A549 (cell line): Measurements from ENCODE around the gene ZNF865. TPM values are rescaled to one million over a fixed set of nuclear protein-coding genes. Genes with fewer than 3 reads are reported as not detected.

Experiments
- ATAC-seq, 2 experiments: fragments of 200-7000 bp in 1 of 2; fragments of >200 bp in 1 of 2; cut with Nextera tagmentation in 1 of 2; cut with Tn5 transposase in 1 of 2; 3 replicates each; pipeline versions ENCODE4 v1.8.0 to v1.9.1; 2018 to 2020; ENCODE audit warnings: mild to moderate bottlenecking in 1 of 2, moderate library complexity in 1 of 2
- CTCF ChIA-PET: fragments of 300-600 bp; sonication (Branson Sonifier 250); formaldehyde crosslinking; extraction: SDS; loops from one replicate; lab custom pipeline; 2021; ENCODE audit warnings: antibody characterized with exemption, inconsistent platforms; lab: Yijun Ruan, JAX
- POLR2A ChIA-PET: fragments of 350-600 bp; formaldehyde crosslinking; extraction: SDS; loops from one replicate; lab custom pipeline; 2021; ENCODE audit warnings: antibody characterized with exemption, inconsistent platforms; lab: Yijun Ruan, JAX
- DNase-seq, 2 experiments: peaks; one replicate each; pipeline versions ENCODE4 v3.0.0 to v3.0.0-alpha.2; 2011 to 2016; ENCODE audit warnings: low read depth in 1 of 2, low spot score in 1 of 2
- FAIRE-seq: peaks from 2 replicates; lab custom pipeline; 2011; peaks lifted over from hg19 to GRCh38; lab: Jason Lieb, UNC
- H3K27ac ChIP-seq, 2 experiments: fragments of >200 bp; sonication (Bioruptor Twin); formaldehyde crosslinking; 3 replicates each; pipeline ENCODE4 v1.5.1; 2016 to 2017
- H3K4me1 ChIP-seq: fragments of >200 bp; sonication (Bioruptor Twin); formaldehyde crosslinking; 3 replicates; pipeline ENCODE4 v1.6.1; 2016
- H3K4me2 ChIP-seq: fragments of >200 bp; sonication (Bioruptor Twin); formaldehyde crosslinking; 3 replicates; pipeline ENCODE4 v1.6.1; 2016
- H3K4me3 ChIP-seq: fragments of >200 bp; sonication (Bioruptor Twin); formaldehyde crosslinking; 3 replicates; pipeline ENCODE4 v1.5.1; 2016
- H3K9me3 ChIP-seq: fragments of >200 bp; sonication (Bioruptor Twin); formaldehyde crosslinking; 3 replicates; pipeline ENCODE4 v1.6.1; 2016
- BCL3 ChIP-seq: fragments of >200 bp; sonication (Bioruptor Twin); formaldehyde crosslinking; IDR thresholded peaks from 3 replicates; pipeline ENCODE4 v1.6.1; 2016
- BHLHE40 ChIP-seq: IDR thresholded peaks from 2 replicates; pipeline ENCODE4 v1.6.1; 2012; ENCODE audit warnings: low read depth, low read length, inconsistent platforms
- CBX8 ChIP-seq: fragments of 200-600 bp; sonication (generic); IDR thresholded peaks from 2 replicates; pipeline ENCODE4 v1.6.1; 2016
- CEBPB ChIP-seq, 2 experiments: fragments of >200 bp in 1 of 2; sonication (Bioruptor Twin) in 1 of 2; formaldehyde crosslinking in 1 of 2; IDR thresholded peaks; 2 replicates each; pipeline ENCODE4 v1.6.1; 2012 to 2016
- CTCF ChIP-seq: fragments of >200 bp; sonication (Bioruptor Twin); formaldehyde crosslinking; IDR thresholded peaks from 3 replicates; pipeline ENCODE4 v1.5.1; 2016
- E2F6 ChIP-seq: IDR thresholded peaks from 2 replicates; pipeline ENCODE4 v1.6.1; 2012; ENCODE audit warnings: low read depth, borderline replicate concordance
- ELK1 ChIP-seq: fragments of 150-350 bp; IDR thresholded peaks from 2 replicates; pipeline ENCODE4 v1.6.1; 2014; ENCODE audit warnings: low read depth, mild to moderate bottlenecking, low read length
- FOSL2 ChIP-seq, 2 experiments: fragments of 450-650 bp in 1 of 2; fragments of >200 bp in 1 of 2; sonication (Bioruptor Twin) in 1 of 2; formaldehyde crosslinking; IDR thresholded peaks; 2 replicates each; pipeline versions ENCODE4 v1.5.0 to v1.6.1; 2016 to 2020; ENCODE audit warnings: mild to moderate bottlenecking in 1 of 2, moderate library complexity in 1 of 2
- HDAC2 ChIP-seq: fragments of 200-600 bp; sonication (generic); IDR thresholded peaks from 2 replicates; pipeline ENCODE4 v1.6.1; 2016
- HEYL ChIP-seq: fragments of 250-450 bp; sonication (Bioruptor Pico); IDR thresholded peaks from 2 replicates; pipeline ENCODE4 v1.8.0; 2021; ENCODE audit warnings: mild to moderate bottlenecking, moderate library complexity
- JUN ChIP-seq, 2 experiments: fragments of >200 bp; sonication (Bioruptor Twin); formaldehyde crosslinking; IDR thresholded peaks; 2 replicates in 1 of 2; 3 replicates in 1 of 2; pipeline ENCODE4 v1.6.1; 2016 to 2017
- JUNB ChIP-seq: fragments of >200 bp; sonication (Bioruptor Twin); formaldehyde crosslinking; IDR thresholded peaks from 2 replicates; pipeline ENCODE4 v1.6.1; 2016
- MAX ChIP-seq: IDR thresholded peaks from 2 replicates; pipeline ENCODE4 v1.6.1; 2012
- MAZ ChIP-seq: fragments of 150-350 bp; IDR thresholded peaks from 2 replicates; pipeline ENCODE4 v1.6.1; 2014; ENCODE audit warnings: antibody characterized with exemption, low read depth, low read length, borderline replicate concordance
- NPAS2 ChIP-seq: fragments of 250-450 bp; sonication (Bioruptor Pico); IDR thresholded peaks from 2 replicates; pipeline ENCODE4 v1.8.0; 2022; ENCODE audit warnings: mild to moderate bottlenecking, moderate library complexity, borderline replicate concordance
- PBX3 ChIP-seq: IDR thresholded peaks from 2 replicates; pipeline ENCODE4 v1.6.1; 2012
- PHF8 ChIP-seq: fragments of 200-600 bp; sonication (generic); IDR thresholded peaks from 2 replicates; pipeline ENCODE4 v1.6.1; 2016; ENCODE audit warnings: low read depth, mild to moderate bottlenecking, antibody characterized with exemption, moderate library complexity, borderline replicate concordance
- POLR2A ChIP-seq: IDR thresholded peaks from 2 replicates; pipeline ENCODE4 v1.6.1; 2012; ENCODE audit warnings: mild to moderate bottlenecking, low read length
- RAD21 ChIP-seq, 2 experiments: fragments of >200 bp in 1 of 2; sonication (Bioruptor Twin) in 1 of 2; formaldehyde crosslinking in 1 of 2; IDR thresholded peaks in 1 of 2; conservative IDR thresholded peaks in 1 of 2; 2 replicates in 1 of 2; 3 replicates in 1 of 2; pipeline ENCODE4 v1.6.1; 2012 to 2018; ENCODE audit warnings: inconsistent platforms in 1 of 2
- RFX5 ChIP-seq: fragments of 450-650 bp; IDR thresholded peaks from 2 replicates; pipeline ENCODE4 v1.7.1; 2014; ENCODE audit warnings: antibody characterized with exemption, mild to moderate bottlenecking, moderate library complexity
- RNF2 ChIP-seq: fragments of 200-600 bp; sonication (generic); IDR thresholded peaks from 2 replicates; pipeline ENCODE4 v1.6.1; 2016; ENCODE audit warnings: low read depth, mild to moderate bottlenecking, antibody characterized with exemption, moderate library complexity, borderline replicate concordance
- SMC3 ChIP-seq: fragments of >200 bp; sonication (Bioruptor Twin); formaldehyde crosslinking; IDR thresholded peaks from 3 replicates; pipeline ENCODE4 v1.6.1; 2018; ENCODE audit warnings: inconsistent platforms
- SREBF2 ChIP-seq: fragments of 450-650 bp; IDR thresholded peaks from 2 replicates; pipeline ENCODE4 v1.6.1; 2014; ENCODE audit warnings: mild to moderate bottlenecking, moderate library complexity
- TFCP2L1 ChIP-seq: fragments of 250-450 bp; sonication (Bioruptor Pico); IDR thresholded peaks from 2 replicates; pipeline ENCODE4 v1.5.0; 2021; ENCODE audit warnings: mild to moderate bottlenecking
- TP53 ChIP-seq: fragments of 250-450 bp; sonication (Bioruptor Pico); IDR thresholded peaks from 2 replicates; pipeline ENCODE4 v1.5.0; 2021; ENCODE audit warnings: mild to moderate bottlenecking, moderate library complexity
- ZC3H11A ChIP-seq: fragments of 450-650 bp; IDR thresholded peaks from 2 replicates; pipeline ENCODE4 v1.6.1; 2014; ENCODE audit warnings: antibody characterized with exemption, mild to moderate bottlenecking
- ZFP36 ChIP-seq: fragments of 450-650 bp; IDR thresholded peaks from 2 replicates; pipeline ENCODE4 v1.6.1; 2014; ENCODE audit warnings: borderline replicate concordance; ENCODE audit not compliant: partially characterized antibody
- WGBS: methylation state at CpG from one replicate; pipeline ENCODE4 v1.1.6; 2017; ENCODE audit errors: missing lambda C conversion rate; 5-methylcytosine and 5-hydroxymethylcytosine counted together
- polyA minus RNA-seq: library from RNA; depleted of rRNA, polyadenylated mRNA; stranded (reverse); fragments of >200 nt; gene quantifications from 2 replicates; pipeline ENCODE4 v1.2.3, GENCODE V29; 2011; rRNA and poly(A)+ RNA removed
- polyA plus RNA-seq, 4 experiments: library from polyadenylated mRNA; depleted of rRNA in 3 of 4; stranded (reverse); fragments of >200 nt; fragmentation: RNase III in 1 of 4; extraction: RNeasy Plus Mini Kit Qiagen cat#74134 plus additional on column Dnase treatment in 1 of 4; gene quantifications; 2 replicates in 3 of 4; 3 replicates in 1 of 4; pipeline ENCODE4 v1.2.3, GENCODE V29; 2011 to 2017

ZNF865 gene
- polyA plus RNA-seq (2011; rRNA removed) (2.1 and 2.2 TPM in 2 replicates), polyA plus RNA-seq (2017; fragmentation: RNase III; extraction: RNeasy Plus Mini Kit Qiagen cat#74134 plus additional on column Dnase treatment) (7.1 to 7.9 TPM (median 7.8 TPM) in 3 replicates), polyA minus RNA-seq (2.1 and 2.5 TPM in 2 replicates)
- 6.3 and 10.9 TPM in 2 replicates for polyA plus RNA-seq (2012; cell fraction: cytosol; rRNA removed)
- polyA plus RNA-seq (2012; cell fraction: nucleus; rRNA removed) = 13.0 and 22.4 TPM in 2 replicates

- ChIA-PET CTCF (interaction anchor here (0.6 to 16.7 kb wide), 49 partner anchors 9 to 542 kb away, joined by 3 to 348 read pairs (median 6); partner anchors contain the start of genes NAT14, ZNF579 and ZNF784), POLR2A (interaction anchor here (0.6 to 3.2 kb wide), 23 partner anchors 11 to 347 kb away, joined by 3 to 33 read pairs (median 5); partner anchors contain the start of genes ISOC2, KMT5C, NAT14 and PPP6R1)
- H3K27ac ChIP-seq = peak within 1 kb of the TSS; percentile 94 to 95
- no peak for FAIRE-seq
- peak within 1 kb of the TSS; percentile 82 for H3K4me3 ChIP-seq
- peak; percentile 71 to 76 for ATAC-seq
- no peaks in the 10 kb centered on the region for H3K9me3 ChIP-seq
- TF ChIP-seq RFX5 (peak; percentile 92), TFCP2L1 (CRISPR knock-in tag) (no peak), MAX (peak; percentile 44; the same call in 1 of the 2 replicates), TP53 (CRISPR knock-in tag) (no peak), BHLHE40 (no peak), CBX8 (no peak), NPAS2 (CRISPR knock-in tag) (no peak), JUN (IDR thresholded peaks at IDR 0.05) (peak; percentile 16 to 83; a peak in 4 of 5 replicates), HEYL (CRISPR knock-in tag) (no peak), POLR2A (peak; percentile 39), PHF8 (peak; percentile 44; the same call in 1 of the 2 replicates), CTCF (peak; percentile 88), JUNB (no peak), MAZ (peak; percentile 89; the same call in 1 of the 2 replicates), PBX3 (no peak), RAD21 (conservative IDR thresholded peaks at IDR 0.05 in 1 of 2, IDR thresholded peaks at IDR 0.05 in 1 of 2) (peak; percentile 93 to 95), SREBF2 (no peak), CEBPB (IDR thresholded peaks at IDR 0.05) (no peak), BCL3 (0 out of 3 replicates have a peak, but pooled peaks have one; percentile 50), ZC3H11A (no peak), SMC3 (peak; percentile 84), E2F6 (no peak), FOSL2 (IDR thresholded peaks at IDR 0.05) (no peak), FOSL2 (CRISPR knock-in tag; IDR thresholded peaks at IDR 0.05) (no peak), HDAC2 (no peak), ZFP36 (no peak), ELK1 (no peak), RNF2 (no peak)
- H3K4me2 ChIP-seq = peak within 1 kb of the TSS; percentile 97
- peak; percentile 88 to 91 for DNase-seq
- WGBS = 1% methylated on average over 18 of the region's 44 CpGs
- H3K4me1 ChIP-seq = peaks cover 22% of the 10 kb centered on the region
Measured at GRCh38 chr19:55605637-55606470, at the start of gene ZNF865. ZNF865 (plus strand) TSS chr19:55605647; CDS start chr19:55613619, 7,972 bp downstream.
